ENCODE results near the gene KIAA0513. TPM values are rescaled to one million over a fixed set of nuclear protein-coding genes. Genes with fewer than 3 reads are reported as not detected.

KIAA0513 gene
- total RNA-seq, 2 experiments from 2014 or later: 9.6 to 10.4 TPM

GRCh38 chr16:85017633-85018032 lies 10.0 kb upstream of the KIAA0513 start:
- Mint-ChIP-seq H3K27me3 (no peaks in the 10 kb centered on the region), H3K27ac (no peak overlapping the region), H3K4me1 (peaks cover 10% of the 10 kb centered on the region), H3K36me3 (ENCODE audit: low read depth) (no peaks in the 10 kb centered on the region), H3K4me3 (no peak overlapping the region), H3K9me3 (ENCODE audit: low read depth) (no peaks in the 10 kb centered on the region)
- DNase-seq (no peak), ATAC-seq (no peak)
- ChIA-PET CTCF (no interaction called here), POLR2A (no interaction called here)
- intact Hi-C loops (cut with DNase I, micrococcal nuclease): no loop called here

- CTCF ChIA-PET: no interaction called here
- no peak overlapping the region for H3K27ac Mint-ChIP-seq
- H3K9me3 Mint-ChIP-seq (ENCODE audit: low read depth): no peaks in the 10 kb centered on the region
- intact Hi-C loops (cut with DNase I, micrococcal nuclease): no loop called here
- DNase-seq (no peak), ATAC-seq (no peak)
- no peaks in the 10 kb centered on the region for H3K36me3 Mint-ChIP-seq (ENCODE audit: low read depth)
- no peak overlapping the region for H3K4me3 Mint-ChIP-seq
- POLR2A ChIA-PET: no interaction called here
- H3K4me1 Mint-ChIP-seq: peaks cover 10% of the 10 kb centered on the region
- H3K27me3 Mint-ChIP-seq: no peaks in the 10 kb centered on the region
Measured at GRCh38 chr16:85018529-85019236, 8.9 kb upstream of the KIAA0513 start.

GRCh38 chr16:85019659-85020245 lies 7.8 kb upstream of the KIAA0513 start:
- CTCF ChIA-PET: interaction anchor here (0.6 kb wide), 1 partner anchor 50 kb away, joined by 3 read pairs; no protein-coding TSS in a partner anchor
- DNase-seq: no peak
- Mint-ChIP-seq H3K9me3 (ENCODE audit: low read depth) (no peaks in the 10 kb centered on the region), H3K4me3 (no peak overlapping the region), H3K27me3 (no peaks in the 10 kb centered on the region), H3K36me3 (ENCODE audit: low read depth) (no peaks in the 10 kb centered on the region), H3K27ac (no peak overlapping the region), H3K4me1 (peaks cover 10% of the 10 kb centered on the region)
- POLR2A ChIA-PET: no interaction called here
- no peak for ATAC-seq
- intact Hi-C loops (cut with DNase I, micrococcal nuclease): loop anchor here in 1 of 2 experiments (10.0 kb wide), 2 partner anchors 975 to 1535 kb away; partner anchors contain the start of gene MTHFSD

GRCh38 chr16:85025781-85026653 lies 1.6 kb upstream of the KIAA0513 start:
- DNase-seq (no peak), ATAC-seq (no peak)
- no peak overlapping the region for H3K27ac Mint-ChIP-seq
- H3K4me3 Mint-ChIP-seq: peak overlapping the region; percentile 83
- H3K4me1 Mint-ChIP-seq: peaks cover 37% of the 10 kb centered on the region
- H3K9me3 Mint-ChIP-seq (ENCODE audit: low read depth): no peaks in the 10 kb centered on the region
- H3K27me3 Mint-ChIP-seq: no peaks in the 10 kb centered on the region
- ChIA-PET CTCF (interaction anchor here (1.2 to 5.9 kb wide), 5 partner anchors 11 to 56 kb away, joined by 4 to 37 read pairs (median 8); partner anchors contain the start of gene ZDHHC7), POLR2A (interaction anchor here (1.0 to 1.5 kb wide), 2 partner anchors 15 to 21 kb away, joined by 3 read pairs; partner anchors contain the start of gene ZDHHC7)
- intact Hi-C loops (cut with DNase I, micrococcal nuclease): loop anchor here (5.0 to 10.0 kb wide), 9 partner anchors 274 to 1529 kb away; partner anchors contain the start of genes COTL1 (in 1 of the 2), DNAAF1 (in 1 of the 2), HSDL1 (in 1 of the 2) and MBTPS1 (in 1 of the 2)
- H3K36me3 Mint-ChIP-seq (ENCODE audit: low read depth): no peaks in the 10 kb centered on the region

- Mint-ChIP-seq H3K36me3 (ENCODE audit: low read depth) (peaks cover 4% of the 10 kb centered on the region), H3K4me3 (peak overlapping the region; percentile 83), H3K4me1 (peaks cover 37% of the 10 kb centered on the region), H3K27me3 (no peaks in the 10 kb centered on the region), H3K27ac (peak overlapping the region; percentile 74), H3K9me3 (ENCODE audit: low read depth) (no peaks in the 10 kb centered on the region)
- intact Hi-C loops (cut with DNase I, micrococcal nuclease): loop anchor here (1.0 to 10.0 kb wide), 11 partner anchors 15 to 1528 kb away; partner anchors contain the start of genes COTL1 (in 1 of the 2), DNAAF1 (in 1 of the 2), HSDL1 (in 1 of the 2) and MBTPS1 (in 1 of the 2)
- no peak for DNase-seq
- ChIA-PET POLR2A (interaction anchor here (1.0 to 1.5 kb wide), 2 partner anchors 16 to 20 kb away, joined by 3 read pairs; partner anchors contain the start of gene ZDHHC7), CTCF (interaction anchor here (0.6 to 5.9 kb wide), 8 partner anchors 11 to 60 kb away, joined by 3 to 37 read pairs (median 6); partner anchors contain the start of gene ZDHHC7)
- ATAC-seq: no peak
Measured at GRCh38 chr16:85026703-85027102, 892 bp upstream of the KIAA0513 start.

- intact Hi-C loops (cut with DNase I, micrococcal nuclease): loop anchor here (1.0 to 10.0 kb wide), 15 partner anchors 17 to 1527 kb away; partner anchors contain the start of genes COTL1 (in 1 of the 2), DNAAF1 (in 1 of the 2), GINS2 (in 1 of the 2) and HSDL1 (in 1 of the 2)
- CTCF ChIA-PET: interaction anchor here (0.6 to 5.9 kb wide), 7 partner anchors 13 to 274 kb away, joined by 3 to 37 read pairs (median 8); partner anchors contain the start of gene ZDHHC7
- peak; percentile 14 for ATAC-seq
Measured at GRCh38 chr16:85027958-85028684, 526 bp downstream of the KIAA0513 start.

GRCh38 chr16:85028685-85029407 lies 1.3 kb downstream of the KIAA0513 start:
- H3K4me3 Mint-ChIP-seq: peak overlapping the region; percentile 83
- peak; percentile 92 for DNase-seq
- no peaks in the 10 kb centered on the region for H3K9me3 Mint-ChIP-seq (ENCODE audit: low read depth)
- peak; percentile 86 for ATAC-seq
- peak overlapping the region; percentile 97 for H3K27ac Mint-ChIP-seq
- H3K36me3 Mint-ChIP-seq (ENCODE audit: low read depth): peaks cover 4% of the 10 kb centered on the region
- no peaks in the 10 kb centered on the region for H3K27me3 Mint-ChIP-seq
- ChIA-PET POLR2A (interaction anchor here (0.6 to 0.7 kb wide), 2 partner anchors 22 to 27 kb away, joined by 3 read pairs; no protein-coding TSS in a partner anchor), CTCF (interaction anchor here (2.4 to 5.9 kb wide), 4 partner anchors 17 to 58 kb away, joined by 8 to 37 read pairs (median 10); partner anchors contain the start of gene ZDHHC7)
- intact Hi-C loops (cut with DNase I, micrococcal nuclease): loop anchor here (1.0 to 10.0 kb wide), 16 partner anchors 18 to 1526 kb away; partner anchors contain the start of genes COTL1 (in 1 of the 2), DNAAF1 (in 1 of the 2), GINS2 (in 1 of the 2) and HSDL1 (in 1 of the 2)
- peaks cover 37% of the 10 kb centered on the region for H3K4me1 Mint-ChIP-seq

More at GRCh38 chr16:85027958-85028684, 526 bp downstream of the KIAA0513 start:
- DNase-seq: peak; percentile 56
- Mint-ChIP-seq H3K27ac (peak overlapping the region; percentile 97), H3K4me1 (peaks cover 37% of the 10 kb centered on the region), H3K9me3 (ENCODE audit: low read depth) (no peaks in the 10 kb centered on the region), H3K4me3 (peak overlapping the region; percentile 83), H3K36me3 (ENCODE audit: low read depth) (peaks cover 4% of the 10 kb centered on the region), H3K27me3 (no peaks in the 10 kb centered on the region)
- POLR2A ChIA-PET: interaction anchor here (0.6 to 0.7 kb wide), 3 partner anchors 15 to 27 kb away, joined by 3 to 5 read pairs (median 3); no protein-coding TSS in a partner anchor

- H3K4me1 Mint-ChIP-seq: peaks cover 37% of the 10 kb centered on the region
- ATAC-seq (peak; percentile 70), DNase-seq (peak; percentile 81)
- ChIA-PET POLR2A (no interaction called here), CTCF (interaction anchor here (1.1 to 5.9 kb wide), 2 partner anchors 18 to 25 kb away, joined by 3 to 37 read pairs; partner anchors contain the start of gene ZDHHC7)
- peaks cover 4% of the 10 kb centered on the region for H3K36me3 Mint-ChIP-seq (ENCODE audit: low read depth)
- intact Hi-C loops (cut with DNase I, micrococcal nuclease): loop anchor here (1.0 to 10.0 kb wide), 16 partner anchors 18 to 1525 kb away; partner anchors contain the start of genes COTL1 (in 1 of the 2), DNAAF1 (in 1 of the 2), GINS2 (in 1 of the 2) and HSDL1 (in 1 of the 2)
- no peaks in the 10 kb centered on the region for H3K9me3 Mint-ChIP-seq (ENCODE audit: low read depth)
- H3K27ac Mint-ChIP-seq: peak overlapping the region; percentile 97
- H3K4me3 Mint-ChIP-seq: peak overlapping the region; percentile 83
- H3K27me3 Mint-ChIP-seq: no peaks in the 10 kb centered on the region
Measured at GRCh38 chr16:85029408-85029784, 1.8 kb downstream of the KIAA0513 start.

GRCh38 chr16:85029981-85030401 lies 2.4 kb downstream of the KIAA0513 start:
- ChIA-PET CTCF (interaction anchor here (1.1 to 5.9 kb wide), 3 partner anchors 18 to 57 kb away, joined by 3 to 37 read pairs (median 5); partner anchors contain the start of gene ZDHHC7), POLR2A (no interaction called here)
- no peak for DNase-seq
- intact Hi-C loops (cut with DNase I, micrococcal nuclease): loop anchor here (1.0 to 10.0 kb wide), 16 partner anchors 19 to 1525 kb away; partner anchors contain the start of genes COTL1 (in 1 of the 2), DNAAF1 (in 1 of the 2), GINS2 (in 1 of the 2) and HSDL1 (in 1 of the 2)
- no peak for ATAC-seq
- H3K4me1 Mint-ChIP-seq: peaks cover 37% of the 10 kb centered on the region
- peak overlapping the region; percentile 97 for H3K27ac Mint-ChIP-seq
- no peaks in the 10 kb centered on the region for H3K9me3 Mint-ChIP-seq (ENCODE audit: low read depth)
- no peaks in the 10 kb centered on the region for H3K27me3 Mint-ChIP-seq
- peak overlapping the region; percentile 83 for H3K4me3 Mint-ChIP-seq
- peaks cover 4% of the 10 kb centered on the region for H3K36me3 Mint-ChIP-seq (ENCODE audit: low read depth)

All from activated CD4-positive, alpha-beta T cell treated with anti-CD3 and anti-CD28 coated beads for 36 hours (primary cell).